B cell (primary cell): ENCODE data around the gene TEX26. TPM values are rescaled to one million over a fixed set of nuclear protein-coding genes. Genes with fewer than 3 reads are reported as not detected.

Experiments
- ATAC-seq: fragments of 200-7000 bp; cut with Tn5 transposase; one replicate; pipeline ENCODE4 v1.10.0; 2021; ENCODE audit warnings: low read depth, mild to moderate bottlenecking, moderate number of reproducible peaks, moderate library complexity
- CTCF ChIA-PET: fragments of 350-600 bp; sonication (Branson Sonifier 250); formaldehyde crosslinking; loops from one replicate; lab custom pipeline; 2021; ENCODE audit warnings: antibody characterized with exemption, inconsistent platforms; lab: Charles Lee
- POLR2A ChIA-PET: fragments of 350-600 bp; sonication (Branson Sonifier 250); formaldehyde crosslinking; loops from one replicate; lab custom pipeline; 2021; ENCODE audit warnings: antibody characterized with exemption; lab: Charles Lee
- DNase-seq: peaks from one replicate; pipeline ENCODE4 v3.0.0; 2013
- H2AFZ ChIP-seq: 2 replicates; pipeline ENCODE4 v1.6.1; 2012; ENCODE audit warnings: mild to moderate bottlenecking, low read depth, low read length; ENCODE audit not compliant: insufficient read depth, poor library complexity, severe bottlenecking
- H3K27ac ChIP-seq, 2 donors: 1 replicate in 1 of 2; 2 replicates in 1 of 2; pipeline ENCODE4 v1.5.1; 2012 to 2013; ENCODE audit warnings: low read length in 2 of 2, mild to moderate bottlenecking in 2 of 2, moderate library complexity in 1 of 2
- H3K27me3 ChIP-seq, 4 experiments: fragments of 200-600 bp in 1 of 4; sonication (generic) in 1 of 4; replicated peaks in 1 of 4; 1 replicate in 2 of 4; 2 replicates in 2 of 4; pipeline versions ENCODE4 v1.6.1 to v1.7.0; 2013 to 2016; ENCODE audit warnings: low read length in 3 of 4, mild to moderate bottlenecking in 2 of 4, mixed read lengths in 1 of 4, moderate library complexity in 1 of 4; ENCODE audit not compliant: insufficient read depth in 4 of 4, control insufficient read depth in 3 of 4; ENCODE audit errors: control extremely low read depth in 1 of 4
- H3K36me3 ChIP-seq, 2 experiments: replicated peaks in 1 of 2; 1 replicate in 1 of 2; 2 replicates in 1 of 2; pipeline versions ENCODE4 v1.6.1 to v1.7.1; 2013; ENCODE audit warnings: low read length in 1 of 2; ENCODE audit not compliant: insufficient read depth in 2 of 2, control insufficient read depth in 1 of 2; ENCODE audit errors: control extremely low read depth in 1 of 2, extremely low read depth in 1 of 2
- H3K4me1 ChIP-seq, 2 donors: fragments of 200-600 bp in 1 of 2; sonication (generic) in 1 of 2; 1 replicate in 1 of 2; 2 replicates in 1 of 2; pipeline versions ENCODE4 v1.5.1 to v1.6.1; 2013 to 2017; ENCODE audit warnings: low read length in 2 of 2; ENCODE audit not compliant: control insufficient read depth in 2 of 2, insufficient read depth in 2 of 2
- H3K4me2 ChIP-seq: replicated peaks from 2 replicates; pipeline ENCODE3; 2012; ENCODE audit warnings: mild to moderate bottlenecking, low read depth, low read length; ENCODE audit not compliant: poor library complexity, severe bottlenecking
- H3K4me3 ChIP-seq, 5 experiments: fragments of 200-600 bp in 1 of 5; sonication (generic) in 1 of 5; 1 replicate in 3 of 5; 2 replicates in 2 of 5; pipeline versions ENCODE4 v1.5.1 to v1.7.0; 2011 to 2016; ENCODE audit warnings: low read length in 4 of 5, mild to moderate bottlenecking in 4 of 5, low read depth in 2 of 5, control low read depth in 1 of 5, moderate library complexity in 1 of 5; ENCODE audit not compliant: insufficient read depth in 1 of 5; ENCODE audit errors: control extremely low read depth in 1 of 5, extremely low read depth in 1 of 5
- H3K79me2 ChIP-seq: fragments of 200-600 bp; sonication (generic); one replicate; pipeline ENCODE4 v1.6.0; 2016; ENCODE audit warnings: low read length; ENCODE audit not compliant: control insufficient read depth, insufficient read depth
- H3K9ac ChIP-seq: fragments of 200-600 bp; sonication (generic); 2 replicates; pipeline ENCODE4 v1.6.1; 2017; ENCODE audit warnings: mild to moderate bottlenecking, low read length, moderate library complexity
- H3K9me3 ChIP-seq, 3 donors: one replicate each; pipeline versions ENCODE4 v1.6.1 to v1.7.1; 2013; ENCODE audit warnings: low read length in 2 of 3; ENCODE audit not compliant: control insufficient read depth in 2 of 3, insufficient read depth in 1 of 3; ENCODE audit errors: control extremely low read depth in 1 of 3
- H4K20me1 ChIP-seq: 2 replicates; pipeline ENCODE4 v1.6.0; 2012; ENCODE audit warnings: mild to moderate bottlenecking, low read length; ENCODE audit not compliant: insufficient read depth, control insufficient read depth, poor library complexity, severe bottlenecking
- H3K27ac Mint-ChIP-seq: one replicate; pipeline ENCODE4 v1.8.0; 2021; ENCODE audit warnings: mixed read lengths
- H3K27me3 Mint-ChIP-seq: one replicate; pipeline ENCODE4 v1.8.0; 2021; ENCODE audit warnings: mixed read lengths
- H3K4me1 Mint-ChIP-seq: one replicate; pipeline ENCODE4 v1.8.0; 2021; ENCODE audit warnings: mixed read lengths
- H3K4me3 Mint-ChIP-seq: one replicate; pipeline ENCODE4 v1.8.0; 2021; ENCODE audit warnings: mixed read lengths
- H3K9me3 Mint-ChIP-seq: one replicate; pipeline ENCODE4 v1.8.0; 2022; ENCODE audit warnings: mixed read lengths; ENCODE audit not compliant: insufficient read depth
- CTCF ChIP-seq: fragments of 200-600 bp; IDR thresholded peaks from one replicate; pipeline ENCODE4 v1.8.0; 2022; ENCODE audit warnings: antibody characterized with exemption, mild to moderate bottlenecking
- EZH2 ChIP-seq: IDR thresholded peaks from 2 replicates; pipeline ENCODE4 v1.6.1; 2012; ENCODE audit warnings: borderline replicate concordance, low read depth, mild to moderate bottlenecking, moderate library complexity, low read length; ENCODE audit not compliant: insufficient read depth, poor library complexity, severe bottlenecking
- WGBS: methylation state at CpG from one replicate; pipeline ENCODE4 v1.1.5; 2013; ENCODE audit warnings: missing lambda C conversion rate; ENCODE audit not compliant: insufficient coverage; 5-methylcytosine and 5-hydroxymethylcytosine counted together
- intact Hi-C: fragments of 100-400 bp; cut with micrococcal nuclease; formaldehyde crosslinking; loops from one replicate; pipeline ENCODE4 v1.10.0; 2022
- polyA plus RNA-seq: library from polyadenylated mRNA; depleted of rRNA; stranded (reverse); fragments of >200 nt; gene quantifications from 2 replicates; pipeline ENCODE4 v1.2.3, GENCODE V29; 2012
- total RNA-seq, 2 donors: library from RNA; stranded (reverse); fragments of 120-200 nt in 1 of 2; gene quantifications; 1 replicate in 1 of 2; 2 replicates in 1 of 2; pipeline versions ENCODE4 v1.2.3 to v1.2.4, GENCODE V29; 2013 to 2022

TEX26 gene
- total and polyA plus RNA-seq, 2 donors (not counting 1 experiment from before 2014, with no cell fraction given) = not detected

DNA sequence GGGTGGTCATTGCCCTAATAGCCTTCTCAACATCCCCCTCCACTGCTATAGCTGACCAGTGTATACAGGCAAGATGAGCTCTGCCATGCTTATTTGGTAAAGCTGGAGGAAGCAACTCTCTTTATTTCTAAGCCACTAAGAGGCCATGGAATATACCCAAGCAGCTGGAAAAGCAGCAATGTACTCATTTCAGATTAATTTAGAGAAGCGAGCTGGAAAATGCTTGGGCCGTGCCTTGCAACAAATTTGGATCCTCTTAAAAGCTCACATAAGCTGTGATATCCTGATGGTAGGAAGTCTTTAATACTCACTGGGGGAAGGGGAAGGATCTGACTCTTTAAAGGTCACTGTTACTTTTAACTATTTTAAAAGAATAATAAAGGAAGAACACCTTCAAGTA lies 77.8 kb downstream of the TEX26 start:
- H3K9me3 Mint-ChIP-seq = no peaks in the 10 kb centered on the region
- H3K27me3 ChIP-seq = peaks cover 0 to 33% (median 5%) of the 10 kb centered on the region in 4 experiments
- no peak overlapping the region for H3K9ac ChIP-seq
- H3K4me2 ChIP-seq = no peak overlapping the region
- peaks cover 40% of the 10 kb centered on the region for H3K27me3 Mint-ChIP-seq
- H2AFZ ChIP-seq = no peak overlapping the region
- H3K4me1 ChIP-seq = peaks cover 0 to 3% of the 10 kb centered on the region in 2 donors
- H3K9me3 ChIP-seq = no peaks in the 10 kb centered on the region
- peaks cover 8% of the 10 kb centered on the region for H3K4me1 Mint-ChIP-seq
- H4K20me1 ChIP-seq = no peaks in the 10 kb centered on the region
- H3K4me3 Mint-ChIP-seq = no peak overlapping the region
- no peak for DNase-seq
- TF ChIP-seq EZH2 (no peak), CTCF (no peak)
- POLR2A ChIA-PET = no interaction called here
- CTCF ChIA-PET = no interaction called here
- no peak overlapping the region for H3K4me3 ChIP-seq
- no peaks in the 10 kb centered on the region for H3K36me3 ChIP-seq
- ATAC-seq = no peak
- no peak overlapping the region for H3K27ac Mint-ChIP-seq
- no peaks in the 10 kb centered on the region for H3K79me2 ChIP-seq
- intact Hi-C loops = no loop called here
- H3K27ac ChIP-seq = no peak overlapping the region
- 100% methylated on average over 1 of the region's 2 CpGs for WGBS

DNA sequence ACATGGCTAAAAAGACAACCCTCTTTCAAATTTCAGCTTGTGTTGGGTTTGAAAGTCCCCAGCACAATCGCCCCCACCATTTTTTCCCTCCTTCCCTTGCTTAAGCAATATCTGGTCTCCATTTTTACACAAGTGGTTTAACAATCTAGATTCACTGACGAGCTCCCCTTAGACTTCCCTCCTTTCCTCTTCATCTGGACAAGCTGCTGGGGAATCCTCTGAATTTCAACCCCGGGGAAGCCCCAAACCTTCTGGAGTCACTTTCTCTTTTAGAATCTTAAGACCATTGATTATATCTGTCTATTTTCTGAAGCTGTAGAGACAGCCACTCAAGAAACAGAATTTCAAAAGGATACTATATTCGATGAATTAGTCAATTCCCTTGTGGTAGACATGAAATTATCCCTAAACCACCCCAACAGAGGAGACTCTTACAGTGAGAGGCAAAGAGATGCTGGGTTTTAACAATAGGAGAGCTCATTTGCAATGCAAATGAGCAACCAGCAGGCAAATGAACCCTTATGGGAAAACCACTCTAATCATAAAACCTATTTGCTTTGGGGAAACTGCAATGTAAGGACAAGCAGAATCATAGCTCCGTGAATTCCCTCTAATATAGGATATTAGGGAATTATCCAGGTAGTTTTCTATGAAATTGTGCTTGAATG lies 78.9 kb downstream of the TEX26 start:
- Mint-ChIP-seq H3K27me3 (peaks cover 40% of the 10 kb centered on the region), H3K9me3 (no peaks in the 10 kb centered on the region), H3K4me3 (no peak overlapping the region), H3K4me1 (peaks cover 8% of the 10 kb centered on the region), H3K27ac (no peak overlapping the region)
- intact Hi-C loops = no loop called here
- Histone ChIP-seq H3K27ac (no peak overlapping the region), H4K20me1 (no peaks in the 10 kb centered on the region), H3K36me3 (no peaks in the 10 kb centered on the region), H3K4me1 (peaks cover 0 to 3% of the 10 kb centered on the region in 2 donors), H3K27me3 (peaks cover 0 to 33% (median 5%) of the 10 kb centered on the region in 4 experiments), H2AFZ (no peak overlapping the region), H3K9ac (no peak overlapping the region), H3K79me2 (no peaks in the 10 kb centered on the region), H3K4me2 (no peak overlapping the region), H3K9me3 (no peaks in the 10 kb centered on the region), H3K4me3 (no peak overlapping the region)
- TF ChIP-seq EZH2 = no peak
- no peak for TF ChIP-seq CTCF
- CTCF ChIA-PET = no interaction called here
- ATAC-seq (no peak), DNase-seq (no peak)
- POLR2A ChIA-PET = no interaction called here
- 80% methylated on average over 3 of the region's 5 CpGs for WGBS
